Psoas muscle (tissue), 8 donors: ENCODE results near the gene WDR81. TPM values are rescaled to one million over a fixed set of nuclear protein-coding genes. Genes with fewer than 3 reads are reported as not detected.
A peak's percentile ranks its signal among the peaks of the same experiment; 100 is the strongest.

Experiments
- ATAC-seq, 4 donors: fragments of 200-7000 bp; cut with Tn5 transposase; one replicate each; pipeline ENCODE4 v1.9.1; 2020; ENCODE audit warnings: moderate library complexity in 3 of 4, mild to moderate bottlenecking in 2 of 4
- DNase-seq, 2 donors: peaks; one replicate each; pipeline ENCODE4 v3.0.0-alpha.2; 2020
- H3K27ac ChIP-seq: fragments of 200-600 bp; one replicate; pipeline ENCODE4 v1.8.0; 2022
- H3K27me3 ChIP-seq, 3 donors: fragments of 200-600 bp in 1 of 3; one replicate each; pipeline versions ENCODE4 v1.6.1 to v1.8.0; 2013 to 2022; ENCODE audit warnings: low read length in 2 of 3, mild to moderate bottlenecking in 2 of 3, moderate library complexity in 1 of 3; ENCODE audit not compliant: insufficient read depth in 3 of 3
- H3K36me3 ChIP-seq, 2 donors: fragments of 200-600 bp in 1 of 2; one replicate each; pipeline versions ENCODE4 v1.6.1 to v1.8.0; 2013 to 2022; ENCODE audit warnings: low read depth in 1 of 2, mild to moderate bottlenecking in 1 of 2, moderate library complexity in 1 of 2; ENCODE audit not compliant: insufficient read depth in 1 of 2
- H3K4me1 ChIP-seq: fragments of 200-600 bp; one replicate; pipeline ENCODE4 v1.8.0; 2022
- H3K4me3 ChIP-seq: fragments of 200-600 bp; one replicate; pipeline ENCODE4 v1.8.0; 2022; ENCODE audit warnings: mild to moderate bottlenecking
- H3K9me3 ChIP-seq: fragments of 200-600 bp; one replicate; pipeline ENCODE4 v1.8.0; 2022
- WGBS, 3 donors: extraction: QIAGEN DNeasy Blood & Tissue Kit; methylation state at CpG; one replicate each; pipeline versions ENCODE4 v1.1.6 to v1.1.7; 2013; 5-methylcytosine and 5-hydroxymethylcytosine counted together
- intact Hi-C, 2 donors: fragments of 100-400 bp; cut with DNase I; formaldehyde crosslinking; loops; one replicate each; pipeline versions ENCODE4 v1.11.0 to v1.14.2; 2022
- polyA plus RNA-seq, 3 donors: library from polyadenylated mRNA; stranded (reverse); fragments of 200-250 nt; gene quantifications; one replicate each; pipeline ENCODE4 v1.2.3, GENCODE V29; 2013
- total RNA-seq, 4 donors: library from RNA; stranded (reverse); fragmentation: NEBNext Ultra II Directional in 2 of 4; extraction: Animal tissue kit (Norgen Biotek cat#: 25700) in 2 of 4; gene quantifications; one replicate each; pipeline versions ENCODE4 v1.2.1 to v1.2.4, GENCODE V29; 2021 to 2023
- TF ChIP-seq, protein P1 (sequence below): fragments of 200-600 bp; IDR thresholded peaks from one replicate; pipeline ENCODE4 v1.8.0; 2022; ENCODE audit warnings: antibody characterized with exemption
- donor health status: healthy with polysubstance abuse.
- donor health status: DM: no; HTN: no; CAD: no; lungs with moderate emphysema.
- donor health status: Bipolar disorder and iron deficiency.
- donor health status: healthy.
- donor health status: DM: yes; HTN: yes; CAD: no.
- donor health status: DM: no; HTN: no; CAD: no.
- donor health status: DM: no; HTN: no; CAD: no.
- donor health status: DM: yes; HTN: yes; CAD: no.

Gene WDR81
- total and polyA plus RNA-seq, 7 donors, result 15.1 to 27.9 (median 18.5) TPM

DNA sequence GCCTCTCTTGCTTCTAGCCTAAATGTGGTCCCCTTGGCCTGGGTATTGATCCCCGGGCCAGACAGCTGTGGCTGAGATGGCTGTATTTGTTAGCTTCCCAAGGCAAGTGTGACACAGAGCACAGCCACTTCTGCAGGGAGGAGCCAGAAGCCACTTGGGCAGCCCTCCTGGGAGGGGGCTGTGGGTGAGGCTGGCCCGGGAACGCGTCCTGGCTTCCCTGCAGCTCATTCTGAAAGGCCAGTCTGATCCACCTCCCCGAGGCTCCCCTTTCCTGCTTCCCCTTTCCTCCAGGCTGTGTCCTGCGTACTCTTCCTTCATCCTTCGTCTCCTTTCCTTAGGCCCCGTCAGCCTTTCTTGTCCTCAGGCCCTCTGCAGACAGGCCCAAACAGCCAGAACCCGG is 26.1 kb downstream of the WDR81 start:
- Histone ChIP-seq H3K36me3 (no peaks in the 10 kb centered on the region), H3K4me3 (no peak overlapping the region), H3K27ac (no peak overlapping the region), H3K9me3 (no peaks in the 10 kb centered on the region), H3K4me1 (peaks cover 3% of the 10 kb centered on the region), H3K27me3 (no peaks in the 10 kb centered on the region)
- TF ChIP-seq, protein P1, sequence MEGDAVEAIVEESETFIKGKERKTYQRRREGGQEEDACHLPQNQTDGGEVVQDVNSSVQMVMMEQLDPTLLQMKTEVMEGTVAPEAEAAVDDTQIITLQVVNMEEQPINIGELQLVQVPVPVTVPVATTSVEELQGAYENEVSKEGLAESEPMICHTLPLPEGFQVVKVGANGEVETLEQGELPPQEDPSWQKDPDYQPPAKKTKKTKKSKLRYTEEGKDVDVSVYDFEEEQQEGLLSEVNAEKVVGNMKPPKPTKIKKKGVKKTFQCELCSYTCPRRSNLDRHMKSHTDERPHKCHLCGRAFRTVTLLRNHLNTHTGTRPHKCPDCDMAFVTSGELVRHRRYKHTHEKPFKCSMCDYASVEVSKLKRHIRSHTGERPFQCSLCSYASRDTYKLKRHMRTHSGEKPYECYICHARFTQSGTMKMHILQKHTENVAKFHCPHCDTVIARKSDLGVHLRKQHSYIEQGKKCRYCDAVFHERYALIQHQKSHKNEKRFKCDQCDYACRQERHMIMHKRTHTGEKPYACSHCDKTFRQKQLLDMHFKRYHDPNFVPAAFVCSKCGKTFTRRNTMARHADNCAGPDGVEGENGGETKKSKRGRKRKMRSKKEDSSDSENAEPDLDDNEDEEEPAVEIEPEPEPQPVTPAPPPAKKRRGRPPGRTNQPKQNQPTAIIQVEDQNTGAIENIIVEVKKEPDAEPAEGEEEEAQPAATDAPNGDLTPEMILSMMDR, result no peak
- DNase-seq (no peak), ATAC-seq (no peak)
- WGBS, 3 donors, result 77 to 88% (median 83%) methylated on average over 9 of the region's 9 CpGs
- intact Hi-C loops, result no loop called here

DNA sequence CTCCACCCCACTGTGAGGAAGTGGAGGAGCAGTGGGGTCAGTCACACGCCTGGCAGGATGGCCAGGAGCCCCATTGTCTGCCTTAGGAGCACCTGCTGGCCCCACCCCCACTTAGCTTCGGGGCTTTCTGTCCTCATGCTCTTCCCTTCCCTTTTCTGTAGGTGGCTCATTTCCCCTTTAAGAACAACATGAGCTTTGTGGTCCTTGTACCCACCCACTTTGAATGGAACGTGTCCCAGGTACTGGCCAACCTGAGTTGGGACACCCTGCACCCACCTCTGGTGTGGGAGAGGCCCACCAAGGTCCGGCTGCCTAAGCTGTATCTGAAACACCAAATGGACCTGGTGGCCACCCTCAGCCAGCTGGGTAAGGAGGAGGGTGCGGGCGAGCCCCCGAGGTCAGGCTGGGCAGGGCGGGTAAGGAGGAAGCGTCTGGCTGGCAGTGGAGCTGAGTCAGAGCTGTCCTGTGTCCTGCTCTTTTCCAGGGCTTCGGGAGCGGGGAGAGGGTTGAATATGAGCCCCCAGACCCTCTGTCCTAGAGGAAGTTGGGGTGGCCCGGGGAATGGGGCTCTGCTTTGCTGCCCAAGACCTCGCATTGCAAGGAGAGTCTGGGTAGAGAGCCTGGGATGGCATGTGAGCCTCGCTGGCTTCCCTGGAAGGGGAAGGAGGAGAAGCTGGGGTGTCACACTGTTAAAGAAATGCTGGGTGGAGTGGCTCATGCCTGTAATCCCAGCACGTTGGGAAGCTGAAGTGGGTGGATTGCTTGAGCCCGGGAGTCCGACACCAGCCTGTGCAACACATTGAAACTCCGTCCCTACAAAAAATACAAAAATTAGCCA is 28.1 kb downstream of the WDR81 start:
- H3K27ac ChIP-seq, result no peak overlapping the region
- DNase-seq (no peak), ATAC-seq (no peak)
- intact Hi-C loops, result no loop called here
- no peaks in the 10 kb centered on the region for H3K36me3 ChIP-seq
- peaks cover 8% of the 10 kb centered on the region for H3K4me1 ChIP-seq
- TF ChIP-seq, protein P1, result no peak
- no peak overlapping the region for H3K4me3 ChIP-seq
- WGBS, 3 donors, result 67 to 75% (median 74%) methylated on average over 18 of the region's 18 CpGs
- no peaks in the 10 kb centered on the region for H3K9me3 ChIP-seq
- no peaks in the 10 kb centered on the region for H3K27me3 ChIP-seq

DNA sequence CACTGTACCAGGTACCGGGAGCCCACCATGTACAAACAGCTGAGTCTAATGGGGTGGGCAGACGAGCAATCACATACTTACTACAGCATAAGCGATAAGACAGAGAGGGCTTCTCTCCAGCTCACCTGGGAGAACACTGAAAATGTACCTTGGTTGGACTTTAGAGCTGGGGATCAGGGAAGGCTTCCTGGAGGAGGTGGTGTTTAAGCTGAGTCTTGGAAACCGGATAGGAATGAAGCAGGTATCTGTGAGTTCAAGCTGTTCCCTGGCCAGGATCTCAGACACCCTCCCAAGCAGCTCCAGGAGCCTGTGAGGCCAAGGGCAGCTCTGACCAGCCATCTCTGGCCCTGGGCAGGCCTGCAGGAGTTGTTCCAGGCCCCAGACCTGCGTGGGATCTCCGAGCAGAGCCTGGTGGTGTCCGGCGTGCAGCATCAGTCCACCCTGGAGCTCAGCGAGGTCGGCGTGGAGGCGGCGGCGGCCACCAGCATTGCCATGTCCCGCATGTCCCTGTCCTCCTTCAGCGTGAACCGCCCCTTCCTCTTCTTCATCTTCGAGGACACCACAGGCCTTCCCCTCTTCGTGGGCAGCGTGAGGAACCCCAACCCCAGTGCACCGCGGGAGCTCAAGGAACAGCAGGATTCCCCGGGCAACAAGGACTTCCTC is 29.4 kb downstream of the WDR81 start:
- TF ChIP-seq, protein P1, result no peak
- ATAC-seq (no peak), DNase-seq (no peak)
- Histone ChIP-seq H3K36me3 (no peaks in the 10 kb centered on the region), H3K27me3 (no peaks in the 10 kb centered on the region), H3K4me1 (peaks cover 8% of the 10 kb centered on the region), H3K9me3 (no peaks in the 10 kb centered on the region), H3K27ac (no peak overlapping the region), H3K4me3 (no peak overlapping the region)
- intact Hi-C loops, result no loop called here
- WGBS, 3 donors, result 83 to 92% (median 86%) methylated on average over 23 of the region's 23 CpGs

DNA sequence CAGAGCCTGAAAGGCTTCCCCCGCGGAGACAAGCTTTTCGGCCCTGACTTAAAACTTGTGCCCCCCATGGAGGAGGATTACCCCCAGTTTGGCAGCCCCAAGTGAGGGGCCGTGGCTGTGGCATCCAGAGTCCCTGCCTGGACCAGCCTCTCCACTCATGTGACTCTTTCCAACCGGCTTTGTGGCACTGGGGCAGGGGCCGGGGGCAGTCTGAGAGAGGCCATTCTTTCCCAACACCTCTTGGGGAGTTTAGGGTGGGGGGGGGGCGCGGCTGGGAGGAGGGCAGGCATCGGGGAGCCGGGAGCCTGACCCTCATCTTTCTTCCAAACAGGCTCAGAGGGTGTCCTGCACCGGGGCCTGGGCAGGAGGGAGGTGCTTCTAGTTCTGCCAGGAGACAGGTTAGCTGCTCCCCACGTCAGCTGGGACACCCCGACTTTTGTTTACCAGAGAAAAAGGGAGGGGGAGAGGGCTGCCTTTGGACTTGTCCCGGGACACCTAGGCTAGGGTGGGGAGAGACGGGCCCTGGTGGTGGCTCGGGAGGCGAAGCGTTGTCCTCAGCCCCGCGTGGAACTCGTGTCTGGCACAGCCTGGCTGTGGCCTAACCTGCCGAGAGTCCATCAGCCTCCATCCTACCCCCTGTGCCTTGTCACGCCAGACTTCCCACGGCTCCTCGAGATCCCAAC is 30.1 kb downstream of the WDR81 start:
- Histone ChIP-seq H3K4me3 (no peak overlapping the region), H3K9me3 (no peaks in the 10 kb centered on the region), H3K27ac (no peak overlapping the region), H3K36me3 (no peaks in the 10 kb centered on the region), H3K4me1 (peaks cover 13% of the 10 kb centered on the region), H3K27me3 (no peaks in the 10 kb centered on the region)
- intact Hi-C loops, result no loop called here
- WGBS, 3 donors, result 67 to 77% (median 67%) methylated on average over 23 to 25 of the region's 25 CpGs
- TF ChIP-seq, protein P1, result no peak
- DNase-seq (no peak), ATAC-seq (peak in 1 of 4 donors; percentile 16)
